AG04449 (cell line): ENCODE measurements around the gene SCRN2.

Experiments used
- CTCF ChIA-PET: fragments of 350-600 bp; formaldehyde crosslinking; extraction: SDS; loops from one replicate; lab custom pipeline; 2021; ENCODE audit warnings: antibody characterized with exemption; lab: Yijun Ruan, JAX
- POLR2A ChIA-PET: fragments of 400-600, 350-600 bp; formaldehyde crosslinking; extraction: SDS; loops from one replicate; lab custom pipeline; 2020; ENCODE audit warnings: antibody characterized with exemption, inconsistent platforms; lab: Yijun Ruan, JAX
- DNase-seq: peaks from one replicate; pipeline ENCODE4 v3.0.0-alpha.2; 2010; ENCODE audit warnings: low read depth, low spot score
- H3K4me3 ChIP-seq: 2 replicates; pipeline ENCODE4 v1.5.1; 2011; ENCODE audit warnings: low read depth, mild to moderate bottlenecking, control low read depth, low read length
- TF ChIP-seq, protein P1 (sequence below): IDR thresholded peaks from one replicate; pipeline ENCODE4 v1.5.1; 2011; ENCODE audit warnings: mild to moderate bottlenecking, moderate library complexity, low read length, control low read depth, inconsistent platforms; ENCODE audit not compliant: insufficient read depth; ENCODE audit errors: missing control alignments

The SCRN2 gene

DNA sequence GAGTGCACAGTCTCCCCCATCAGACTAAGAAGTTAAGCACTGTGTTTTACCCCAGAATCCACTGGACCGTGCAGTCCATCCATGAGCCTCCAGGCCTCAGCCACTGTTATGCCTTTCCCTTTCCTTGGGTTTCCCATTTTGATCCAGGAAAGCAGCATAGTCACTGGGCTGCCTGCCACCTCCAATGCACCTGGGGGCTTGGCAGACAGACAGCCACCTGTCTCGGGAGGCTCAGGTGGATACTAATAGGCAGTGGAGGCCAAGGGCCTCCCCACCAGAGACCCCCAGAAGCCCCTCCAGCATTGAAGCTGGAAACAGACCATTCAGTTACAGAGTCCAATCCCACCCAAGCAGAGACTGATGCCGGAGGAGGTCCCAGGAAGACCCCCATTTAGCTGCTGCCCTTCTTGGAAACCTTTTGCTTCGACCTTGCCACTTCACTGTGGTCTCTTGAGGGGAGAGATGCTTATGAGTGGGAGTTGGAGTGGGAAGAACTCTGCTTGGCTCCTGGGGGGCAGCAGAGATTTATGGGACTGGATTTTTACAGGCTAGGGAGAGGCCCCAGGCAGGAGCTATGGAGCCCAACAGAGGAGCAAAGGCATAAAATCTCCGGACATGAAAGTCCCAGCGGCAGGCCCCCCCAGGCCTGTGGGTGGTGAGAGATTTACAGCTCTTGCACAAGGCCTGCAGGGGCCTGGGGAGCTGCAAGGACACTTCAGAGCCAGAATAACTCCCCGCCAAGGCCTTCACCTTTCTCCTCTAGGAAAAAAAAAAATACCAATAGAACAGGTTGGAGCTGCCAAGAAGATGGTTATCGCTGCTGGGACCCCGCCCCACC is 42.7 kb upstream of the SCRN2 start:
- H3K4me3 ChIP-seq = no peak overlapping the region
- ChIA-PET POLR2A (interaction anchor here (0.6 to 1.1 kb wide), 3 partner anchors 12 to 87 kb away, joined by 3 read pairs; partner anchors contain the start of genes CDK5RAP3, LRRC46 and MRPL10), CTCF (interaction anchor here (0.7 to 18.8 kb wide), 7 partner anchors 9 to 134 kb away, joined by 3 to 1547 read pairs (median 6); partner anchors contain the start of genes CDK5RAP3, SCRN2, SP2 and SP6)
- TF ChIP-seq, protein P1, sequence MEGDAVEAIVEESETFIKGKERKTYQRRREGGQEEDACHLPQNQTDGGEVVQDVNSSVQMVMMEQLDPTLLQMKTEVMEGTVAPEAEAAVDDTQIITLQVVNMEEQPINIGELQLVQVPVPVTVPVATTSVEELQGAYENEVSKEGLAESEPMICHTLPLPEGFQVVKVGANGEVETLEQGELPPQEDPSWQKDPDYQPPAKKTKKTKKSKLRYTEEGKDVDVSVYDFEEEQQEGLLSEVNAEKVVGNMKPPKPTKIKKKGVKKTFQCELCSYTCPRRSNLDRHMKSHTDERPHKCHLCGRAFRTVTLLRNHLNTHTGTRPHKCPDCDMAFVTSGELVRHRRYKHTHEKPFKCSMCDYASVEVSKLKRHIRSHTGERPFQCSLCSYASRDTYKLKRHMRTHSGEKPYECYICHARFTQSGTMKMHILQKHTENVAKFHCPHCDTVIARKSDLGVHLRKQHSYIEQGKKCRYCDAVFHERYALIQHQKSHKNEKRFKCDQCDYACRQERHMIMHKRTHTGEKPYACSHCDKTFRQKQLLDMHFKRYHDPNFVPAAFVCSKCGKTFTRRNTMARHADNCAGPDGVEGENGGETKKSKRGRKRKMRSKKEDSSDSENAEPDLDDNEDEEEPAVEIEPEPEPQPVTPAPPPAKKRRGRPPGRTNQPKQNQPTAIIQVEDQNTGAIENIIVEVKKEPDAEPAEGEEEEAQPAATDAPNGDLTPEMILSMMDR = no peak
- DNase-seq = no peak

DNA sequence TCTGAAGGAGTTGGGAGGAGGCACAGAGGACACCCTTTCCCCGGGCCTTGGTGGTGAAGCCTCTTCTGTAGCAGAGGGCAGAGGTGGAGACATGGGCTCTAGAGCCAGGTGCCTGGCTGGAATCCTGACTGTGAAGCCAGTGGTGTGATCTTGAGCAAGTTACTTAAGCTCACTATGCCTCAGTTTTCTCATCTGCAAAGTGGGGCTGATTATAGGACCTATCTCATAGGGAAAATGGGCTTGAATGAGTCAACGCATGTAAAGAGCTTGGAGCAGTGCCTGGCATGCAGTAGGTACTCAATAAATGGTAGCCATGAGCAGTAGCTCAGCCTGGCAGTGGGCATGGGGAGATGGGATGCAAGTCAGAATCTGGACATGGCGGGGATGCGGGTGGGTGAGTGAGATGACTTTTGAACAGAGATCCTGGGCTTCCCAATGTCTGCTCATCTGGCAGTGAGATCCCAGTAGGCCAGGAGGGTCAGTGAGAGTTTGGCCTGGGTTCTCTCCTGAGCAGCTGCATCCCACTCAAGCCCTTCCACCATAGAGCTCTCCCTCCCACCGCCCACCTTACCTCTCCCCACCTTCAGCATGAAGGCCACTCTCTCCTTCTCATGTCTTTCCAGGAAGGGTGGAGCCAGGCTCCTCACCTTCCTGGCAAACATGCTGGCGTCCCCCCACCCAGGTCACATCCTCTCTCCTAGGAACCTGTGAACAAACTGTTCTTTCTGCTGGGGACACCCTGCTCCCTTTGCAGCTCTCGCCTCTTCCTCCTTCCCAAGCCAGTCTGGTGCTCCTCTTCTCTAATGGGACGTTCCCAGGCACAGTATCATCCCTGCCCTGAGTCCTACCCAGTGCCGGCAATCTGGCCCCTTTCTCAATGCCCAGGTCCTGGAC is 41.9 kb upstream of the SCRN2 start:
- TF ChIP-seq, protein P1 = no peak
- CTCF ChIA-PET = interaction anchor here (1.9 to 18.8 kb wide), 3 partner anchors 8 to 33 kb away, joined by 6 to 1547 read pairs (median 85); partner anchors contain the start of genes SCRN2 and SP6
- POLR2A ChIA-PET = interaction anchor here (1.1 kb wide), 1 partner anchor 12 kb away, joined by 3 read pairs; no protein-coding TSS in a partner anchor
- no peak overlapping the region for H3K4me3 ChIP-seq
- DNase-seq = no peak

DNA sequence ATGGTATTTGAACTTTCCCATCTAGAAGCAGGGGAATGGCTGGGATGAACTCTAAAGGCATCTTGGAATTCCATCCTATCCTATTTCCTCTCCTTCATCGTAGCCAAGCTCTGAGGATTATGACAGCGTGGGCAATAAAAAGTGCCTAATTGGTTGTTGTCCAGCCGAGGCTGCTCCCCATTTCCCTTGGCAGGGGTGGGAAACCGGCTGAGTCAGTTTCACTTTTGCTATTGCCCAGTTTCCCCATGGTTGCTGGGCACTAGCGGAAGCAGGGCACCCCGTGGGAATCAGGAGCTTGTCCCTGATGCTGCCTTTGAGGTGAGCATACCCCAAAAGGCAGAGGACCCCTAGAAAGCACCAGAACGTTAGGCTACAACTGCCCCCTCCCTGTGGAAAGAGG is 41.2 kb upstream of the SCRN2 start:
- no peak overlapping the region for H3K4me3 ChIP-seq
- ChIA-PET POLR2A (interaction anchor here (1.3 kb wide), 1 partner anchor 14 kb away, joined by 6 read pairs; the partner anchor contains the start of gene SP2), CTCF (interaction anchor here (5.7 to 18.8 kb wide), 2 partner anchors 10 to 32 kb away, joined by 85 to 1547 read pairs; partner anchors contain the start of genes SCRN2 and SP6)
- TF ChIP-seq, protein P1 = no peak
- DNase-seq = no peak

DNA sequence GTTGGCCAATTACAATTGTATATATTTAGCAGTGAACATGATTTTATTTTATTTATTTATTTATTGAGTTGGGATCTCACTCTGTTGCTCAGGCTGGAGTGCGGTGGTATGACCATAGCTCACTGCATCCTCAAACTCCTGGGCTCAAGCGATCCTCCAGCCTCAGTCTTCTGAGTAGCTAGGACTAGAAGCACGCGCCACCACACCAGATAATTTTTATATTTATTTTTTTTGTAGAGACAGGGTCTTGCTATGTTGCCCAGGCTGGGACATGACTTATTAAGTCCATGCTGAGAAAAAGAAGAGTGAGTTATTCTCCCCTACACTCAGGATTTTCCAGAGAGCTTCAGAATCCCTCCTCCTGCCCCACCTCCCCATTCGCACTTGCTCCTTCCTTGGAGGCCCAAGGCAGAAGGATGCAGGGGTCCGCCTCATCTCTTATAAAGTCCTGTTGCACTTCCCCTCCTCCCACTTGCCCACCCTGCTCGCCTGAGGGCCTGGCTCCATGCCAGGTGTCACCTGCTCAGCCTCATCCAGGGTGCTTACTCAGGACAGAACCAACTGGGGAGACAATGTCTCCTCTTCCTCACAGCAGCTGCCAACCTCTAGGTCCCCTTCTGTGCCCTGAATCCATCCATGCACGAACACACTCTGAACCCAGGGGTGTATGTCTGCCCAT is 38.8 kb upstream of the SCRN2 start:
- POLR2A ChIA-PET = interaction anchor here (0.7 kb wide), 1 partner anchor 17 kb away, joined by 4 read pairs; no protein-coding TSS in a partner anchor
- CTCF ChIA-PET = interaction anchor here (0.7 to 18.8 kb wide), 3 partner anchors 12 to 98 kb away, joined by 3 to 1547 read pairs (median 85); partner anchors contain the start of genes SCRN2 and SP6
- no peak for DNase-seq
- TF ChIP-seq, protein P1 = no peak
- no peak overlapping the region for H3K4me3 ChIP-seq

DNA sequence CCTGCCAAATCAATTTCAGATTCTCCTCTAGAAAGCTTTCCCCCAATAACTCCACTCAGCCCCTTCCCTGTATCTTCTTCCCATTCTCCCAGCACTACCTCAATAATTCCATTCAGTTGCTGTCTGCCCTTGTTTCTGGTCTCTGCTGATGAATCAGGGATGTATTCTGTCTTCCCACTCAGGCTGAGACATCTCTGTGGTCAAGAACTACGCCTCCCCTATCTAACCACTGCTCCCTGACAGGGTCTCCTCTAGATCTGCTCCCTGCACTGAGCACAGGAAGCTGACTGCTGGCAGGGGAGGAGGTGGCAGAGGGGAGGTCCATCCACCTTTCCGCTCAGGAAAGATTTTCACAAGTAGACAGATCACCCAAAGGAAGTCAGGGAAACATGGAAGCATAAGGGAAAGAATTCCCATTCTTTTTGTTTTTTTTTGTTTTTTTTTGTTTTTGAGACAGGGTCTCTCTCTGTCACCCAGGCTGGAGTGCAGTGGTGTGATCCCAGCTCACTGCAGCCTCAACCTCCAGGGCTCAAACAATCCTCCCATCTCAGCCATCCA is 38.0 kb upstream of the SCRN2 start:
- ChIA-PET CTCF (interaction anchor here (0.7 to 18.8 kb wide), 3 partner anchors 13 to 99 kb away, joined by 3 to 1547 read pairs (median 85); partner anchors contain the start of genes SCRN2 and SP6), POLR2A (interaction anchor here (0.7 kb wide), 1 partner anchor 16 kb away, joined by 4 read pairs; no protein-coding TSS in a partner anchor)
- no peak for DNase-seq
- TF ChIP-seq, protein P1 = no peak
- H3K4me3 ChIP-seq = no peak overlapping the region
